NCI-H1694 treated with DMSO at 0.1 percent for 48 hours (cell line): ENCODE data around the gene C2orf72.
"Not testable (repeated sequence)": the region's sequence is repeated elsewhere in the genome, so short reads cannot be mapped to it uniquely, and the experiment has no call there.

ENCODE experiments used
- DNase-seq: peaks from one replicate; lab custom pipeline; 2025; lab: John Stamatoyannopoulos, UW

The C2orf72 gene

DNA sequence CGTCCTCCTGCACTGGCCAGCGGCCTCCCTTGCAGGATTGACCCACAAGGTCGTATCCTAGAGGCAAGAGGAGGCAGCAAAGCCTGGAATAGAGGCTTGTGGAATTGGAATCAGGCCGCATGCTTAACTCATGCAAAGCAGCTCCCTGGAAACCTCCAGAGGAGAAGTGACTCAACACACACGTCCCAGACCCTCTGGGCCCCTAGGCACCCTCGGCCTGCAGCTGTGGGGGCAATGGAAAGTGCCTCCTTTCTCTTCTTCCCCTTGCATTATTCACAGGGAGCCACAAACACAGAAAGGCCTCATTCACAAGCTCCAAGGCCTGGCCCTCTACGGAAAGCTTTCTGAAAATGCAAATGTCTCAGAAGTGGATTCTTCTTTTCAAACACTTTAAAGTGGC is 21.8 kb upstream of the C2orf72 start:
- DNase-seq, result no peak

DNA sequence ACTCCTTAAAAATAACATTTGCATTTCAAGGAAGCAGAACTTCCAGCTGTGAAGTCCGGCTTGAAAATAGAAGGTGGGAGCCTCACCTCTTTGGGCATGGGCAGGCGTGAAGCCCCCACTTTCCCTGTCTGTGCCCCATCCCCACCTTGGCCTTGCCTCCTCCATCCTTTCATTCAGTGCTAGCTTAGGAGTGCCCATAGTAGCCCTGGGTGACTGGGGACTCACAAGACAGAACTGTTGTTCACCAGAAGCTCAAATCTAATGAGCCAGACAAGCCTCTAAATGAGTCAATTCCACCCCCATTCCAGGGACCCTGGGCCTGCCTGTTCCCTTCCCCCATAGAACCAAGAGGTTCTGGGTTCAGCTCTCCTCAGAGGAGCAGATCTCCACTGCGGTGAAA is 21.4 kb upstream of the C2orf72 start:
- no peak for DNase-seq

GRCh38 chr2:231016566-231017230 is 20.6 kb upstream of the C2orf72 start:
- DNase-seq, result no peak

- no peak for DNase-seq
Observed at GRCh38 chr2:231017231-231017598, 20.1 kb upstream of the C2orf72 start.

GRCh38 chr2:231018184-231018583 is 19.1 kb upstream of the C2orf72 start:
- DNase-seq, result no peak

DNA sequence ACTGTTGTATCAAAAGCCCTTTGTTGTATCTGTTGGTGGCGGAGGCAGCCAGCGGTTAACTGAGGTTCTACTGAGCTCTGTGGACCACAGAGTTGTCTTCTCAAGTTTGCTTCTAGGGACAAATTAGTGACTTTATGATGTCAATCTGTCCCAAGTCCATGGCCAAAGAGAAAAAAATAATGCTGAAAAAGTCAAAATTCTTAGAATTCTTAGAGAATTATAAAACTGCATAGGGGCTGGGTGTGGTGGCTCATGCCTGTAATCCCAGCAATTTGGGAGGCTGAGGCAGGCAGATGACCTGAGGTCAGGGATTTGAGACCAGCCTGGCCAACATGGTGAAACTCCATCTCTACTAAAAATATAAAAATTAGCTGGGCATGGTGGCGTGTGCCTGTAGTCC is 12.3 kb upstream of the C2orf72 start:
- not testable (repeated sequence) for DNase-seq

DNA sequence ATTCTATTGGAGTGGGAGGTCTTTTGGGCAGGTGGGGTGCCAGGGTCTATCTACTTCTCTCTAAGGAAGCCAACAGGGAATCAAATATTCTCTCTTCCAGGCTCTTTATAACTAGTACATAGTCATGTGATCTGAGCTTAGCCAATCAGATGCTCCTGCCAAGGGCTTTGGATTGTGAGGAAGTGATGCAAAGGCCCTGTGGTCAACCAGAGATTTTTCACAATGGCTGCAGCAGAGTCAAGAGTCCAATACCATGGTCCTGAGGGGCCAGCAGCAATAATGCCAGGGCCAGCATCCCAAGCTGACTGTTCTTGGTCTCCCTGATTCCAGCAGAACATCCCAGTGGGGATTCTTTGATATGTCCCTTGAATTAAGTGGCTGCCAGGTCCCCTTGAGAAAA is 8.4 kb upstream of the C2orf72 start:
- no peak for DNase-seq

DNA sequence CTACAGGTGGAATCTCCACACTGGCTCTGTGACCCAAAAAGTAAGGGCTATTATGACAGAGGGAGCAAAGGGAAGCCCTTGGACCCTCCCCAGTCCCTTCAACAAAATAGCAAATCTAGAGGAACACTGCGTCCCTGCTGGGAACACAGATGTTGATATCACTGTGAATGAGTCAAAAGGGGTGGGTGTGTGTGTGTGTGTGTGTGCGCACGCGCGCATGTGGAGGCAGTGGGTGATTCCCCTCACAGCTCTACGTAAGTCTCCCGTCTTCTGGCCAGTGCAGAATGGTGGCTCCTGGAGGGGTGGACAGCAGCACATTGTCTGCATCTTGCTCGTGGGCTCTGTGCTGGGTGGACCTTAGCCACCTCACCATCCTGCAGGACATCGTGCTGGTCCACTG is 7.8 kb upstream of the C2orf72 start:
- DNase-seq, result no peak

DNA sequence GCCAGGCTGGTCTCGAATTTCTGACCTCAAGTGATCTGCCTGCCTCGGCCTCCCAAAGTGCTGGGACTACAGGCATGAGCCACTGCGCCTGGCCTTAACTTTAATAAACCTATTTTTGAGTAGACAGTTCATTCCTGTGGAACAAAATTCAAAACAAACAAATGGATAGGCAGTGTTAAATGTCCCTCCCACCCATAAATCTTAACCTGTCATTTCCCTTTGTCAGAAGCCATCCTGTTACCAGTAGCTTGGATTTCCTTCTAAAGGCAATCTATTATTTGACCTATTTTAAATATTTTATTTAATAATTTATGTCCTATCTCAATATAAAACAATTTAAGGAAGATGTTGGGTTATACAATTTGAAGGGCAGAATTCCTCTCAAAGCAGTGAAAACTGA is 6.6 kb upstream of the C2orf72 start:
- no peak for DNase-seq

GRCh38 chr2:231032575-231033140 is 4.7 kb upstream of the C2orf72 start:
- no peak for DNase-seq

DNA sequence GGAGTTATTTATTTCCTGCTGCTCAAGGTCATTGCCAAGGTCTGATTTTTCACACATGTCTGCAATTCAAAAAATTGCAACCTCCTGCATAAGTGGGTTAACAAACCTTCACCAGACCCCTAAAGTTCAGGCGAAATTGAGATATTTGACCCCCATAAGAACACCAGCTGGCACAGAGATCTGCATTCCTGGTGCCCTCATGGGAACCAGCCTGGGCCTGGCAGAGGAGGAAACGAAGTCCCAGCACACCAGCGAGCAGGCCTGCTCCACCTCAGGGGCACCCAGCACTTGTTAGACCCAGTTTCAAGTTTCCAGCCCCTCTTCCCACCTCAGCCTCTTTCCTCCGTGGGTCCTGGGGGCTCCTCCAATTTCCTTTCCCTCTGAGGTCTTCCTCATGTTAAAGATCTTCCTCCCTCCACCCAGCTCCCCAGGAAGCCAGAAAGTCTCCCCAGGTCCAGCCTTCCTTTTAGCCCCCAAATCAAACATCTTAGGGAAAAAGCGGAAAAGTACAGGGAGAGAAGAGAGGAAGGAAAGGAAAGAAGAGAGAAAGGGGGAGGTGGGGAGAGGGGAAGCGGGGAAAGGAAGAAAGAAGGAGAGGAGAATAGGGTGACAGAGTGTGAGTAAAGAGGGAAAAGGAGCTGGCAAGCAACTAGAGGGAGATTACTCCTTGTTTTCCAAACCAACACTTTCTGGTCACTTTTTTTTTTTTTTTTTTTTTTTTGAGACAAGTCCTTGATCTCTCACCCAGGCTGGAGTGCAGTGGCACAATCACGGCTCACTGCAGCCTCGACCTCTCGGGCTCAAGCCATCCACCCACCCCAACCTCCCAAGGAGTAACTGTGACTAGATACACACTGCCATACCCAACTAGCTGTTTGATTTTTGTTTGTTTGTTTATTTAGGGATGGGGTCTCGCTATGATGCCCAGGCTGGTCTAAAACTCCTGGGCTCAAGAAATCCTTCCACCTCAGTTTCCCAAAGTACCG is 3.9 kb upstream of the C2orf72 start:
- no peak for DNase-seq

DNA sequence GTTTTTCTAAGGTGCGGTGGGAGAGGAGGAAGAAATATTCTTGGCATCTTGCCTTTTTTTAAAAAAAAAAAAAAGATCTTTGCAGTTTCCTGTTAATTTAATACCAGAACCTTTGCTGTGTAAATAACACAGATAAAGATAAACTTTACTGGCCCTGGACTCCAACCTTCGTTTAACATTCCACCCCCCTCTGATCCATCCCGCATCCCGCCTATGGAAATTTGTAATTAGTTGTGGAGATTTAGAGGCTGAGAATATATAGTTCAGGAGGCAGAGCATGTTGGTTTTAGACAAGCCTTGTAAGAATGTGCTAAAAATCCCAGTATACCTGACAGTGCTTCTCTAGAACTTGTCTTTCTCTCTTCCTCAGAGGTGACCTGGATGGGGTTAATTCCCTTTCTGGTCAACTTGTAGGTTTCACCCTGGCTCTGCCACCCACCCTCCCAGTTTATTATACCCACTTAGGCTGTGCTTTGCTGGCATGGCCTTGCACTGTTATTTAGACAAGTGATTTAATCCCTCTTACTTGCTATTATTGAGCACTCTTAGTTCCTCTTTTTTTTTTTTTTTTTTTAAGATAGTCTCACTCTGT is 2.9 kb upstream of the C2orf72 start:
- no peak for DNase-seq

DNA sequence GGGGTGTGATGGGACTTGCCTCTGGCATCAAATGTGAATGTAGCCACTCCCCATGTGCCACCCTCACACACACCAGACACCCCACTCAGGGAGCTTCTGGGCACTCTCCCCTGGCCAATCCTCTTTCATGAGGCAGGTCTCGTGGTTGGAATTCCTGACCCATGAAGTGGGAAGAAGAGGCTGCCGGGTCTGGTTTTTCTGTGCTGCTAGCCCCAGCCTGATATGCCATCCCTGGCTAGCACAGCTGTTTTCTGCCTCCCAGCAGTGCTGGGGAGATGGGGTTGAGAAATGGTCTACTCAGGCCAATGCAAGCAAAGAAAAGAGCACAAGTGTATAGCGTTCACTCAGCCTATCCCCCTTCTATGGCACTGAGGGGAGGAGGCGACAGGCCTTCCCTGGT is 1.2 kb upstream of the C2orf72 start:
- DNase-seq, result no peak

DNA sequence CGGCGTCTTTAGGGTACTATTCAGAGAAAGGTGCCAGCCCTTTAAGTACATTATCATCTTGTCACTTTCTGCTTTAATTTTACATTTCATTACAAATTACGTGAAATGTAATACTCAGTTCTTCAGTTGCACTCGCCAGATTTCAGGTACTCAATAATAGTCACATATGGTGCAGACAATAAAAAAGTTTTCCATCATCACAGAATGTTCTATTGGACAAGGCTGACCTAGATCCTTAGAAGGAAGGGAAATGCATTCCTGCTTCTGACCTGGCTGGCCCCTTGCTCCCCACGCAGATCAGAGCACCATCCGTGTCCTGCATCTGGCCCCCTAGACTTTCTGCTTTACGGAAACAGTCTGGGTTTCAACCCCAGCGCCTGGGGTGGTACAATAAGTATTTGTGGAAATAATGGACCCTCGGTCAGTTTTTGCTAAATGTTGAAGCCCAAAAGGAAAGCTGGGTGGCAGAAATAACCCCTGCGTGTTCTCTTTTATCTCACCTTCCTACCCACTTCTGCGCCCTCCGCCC is 681 bp upstream of the C2orf72 start:
- DNase-seq, result no peak

DNA sequence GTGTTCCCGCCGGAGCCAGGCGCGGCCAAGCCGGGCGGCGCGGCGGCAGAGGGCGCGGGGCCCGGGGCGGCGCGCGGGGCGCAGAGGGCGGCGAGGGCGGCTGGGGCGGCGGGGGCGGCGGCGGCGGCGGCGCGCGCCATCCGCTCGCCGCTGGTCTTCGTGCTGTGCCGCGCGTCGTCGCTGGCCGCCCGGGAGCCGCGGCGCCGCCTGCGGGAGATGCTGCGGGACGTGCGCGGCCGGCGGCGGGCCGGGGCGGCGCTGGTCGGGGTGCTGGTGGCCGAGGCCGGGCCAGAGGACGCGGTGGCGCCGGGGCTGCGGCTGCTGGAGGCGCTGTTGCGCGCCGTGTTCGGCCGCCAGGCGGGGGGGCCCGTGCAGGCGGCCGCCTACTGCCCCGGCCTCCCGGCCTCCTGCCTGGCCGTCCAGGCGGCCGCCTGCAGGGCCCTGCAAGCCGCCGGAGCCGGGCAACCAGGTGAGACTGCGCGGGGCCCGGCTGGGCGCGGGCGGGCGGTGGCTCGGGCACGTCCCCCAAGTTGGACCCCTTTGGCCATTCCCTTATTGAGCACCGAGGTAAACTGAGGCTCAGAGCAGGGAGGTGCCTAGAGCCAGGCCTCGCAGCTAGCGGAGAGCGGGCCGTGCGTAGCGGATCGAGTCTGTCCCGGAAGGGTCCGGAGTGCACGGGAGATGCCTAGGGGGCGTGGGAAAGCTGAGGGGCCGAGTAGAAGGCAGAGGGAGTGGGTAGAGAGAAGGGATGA is 584 bp downstream of the C2orf72 start:
- DNase-seq, result no peak

DNA sequence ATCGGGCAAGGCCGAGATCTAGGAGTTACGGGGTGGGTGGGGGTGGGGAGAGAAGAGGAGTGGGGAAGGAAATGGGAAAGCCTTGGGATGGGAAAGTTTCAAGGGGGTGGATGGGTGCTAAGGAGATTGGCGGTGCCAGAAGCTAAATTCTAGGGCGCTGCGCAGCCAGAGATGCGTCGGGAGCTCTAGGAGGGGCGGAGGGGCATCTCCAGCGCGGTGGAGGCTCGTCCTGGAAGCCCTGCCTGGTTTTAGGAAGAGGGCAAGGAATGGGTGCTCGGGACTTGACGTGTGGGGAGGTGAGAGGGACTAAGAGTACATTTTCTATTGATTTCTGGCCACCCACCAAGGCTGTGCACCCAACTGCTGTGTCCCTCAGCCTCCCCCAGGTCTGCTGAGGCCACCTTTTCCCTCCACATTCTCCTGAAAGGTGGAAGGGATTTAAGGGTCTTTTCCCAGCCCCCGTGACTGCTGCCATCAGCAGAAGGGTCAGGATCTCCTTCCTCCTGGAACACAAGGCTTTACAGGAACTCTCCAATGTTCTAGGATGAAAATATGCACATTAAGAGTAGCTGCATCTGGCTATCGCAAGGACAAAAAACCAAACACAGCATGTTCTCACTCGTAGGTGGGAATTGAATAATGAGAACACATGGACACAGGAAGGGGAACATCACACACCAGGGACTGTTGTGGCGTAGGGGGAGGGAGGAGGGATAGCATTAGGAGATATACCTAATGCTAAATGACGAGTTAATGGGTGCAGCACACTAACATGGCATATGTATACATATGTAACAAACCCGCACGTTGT is 1.4 kb downstream of the C2orf72 start:
- no peak for DNase-seq

DNA sequence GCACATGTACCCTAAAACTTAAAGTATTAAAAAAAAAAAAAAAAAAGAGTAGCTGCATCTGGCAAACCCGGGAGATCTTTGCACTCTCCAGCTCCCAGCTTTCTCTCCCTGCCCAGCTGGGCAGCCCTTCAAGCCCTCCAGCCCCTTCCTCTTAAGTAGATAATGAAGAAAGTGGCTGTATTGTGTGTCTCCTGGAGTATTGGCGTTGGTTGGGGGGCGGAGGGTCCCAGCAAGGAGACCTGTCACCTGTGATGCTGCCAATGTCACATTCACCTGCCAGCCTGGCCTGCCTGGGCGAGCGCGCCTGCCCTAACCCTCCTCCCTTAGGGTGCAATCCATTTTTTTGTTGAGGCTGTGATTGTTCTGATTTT is 2.0 kb downstream of the C2orf72 start:
- DNase-seq, result no peak

DNA sequence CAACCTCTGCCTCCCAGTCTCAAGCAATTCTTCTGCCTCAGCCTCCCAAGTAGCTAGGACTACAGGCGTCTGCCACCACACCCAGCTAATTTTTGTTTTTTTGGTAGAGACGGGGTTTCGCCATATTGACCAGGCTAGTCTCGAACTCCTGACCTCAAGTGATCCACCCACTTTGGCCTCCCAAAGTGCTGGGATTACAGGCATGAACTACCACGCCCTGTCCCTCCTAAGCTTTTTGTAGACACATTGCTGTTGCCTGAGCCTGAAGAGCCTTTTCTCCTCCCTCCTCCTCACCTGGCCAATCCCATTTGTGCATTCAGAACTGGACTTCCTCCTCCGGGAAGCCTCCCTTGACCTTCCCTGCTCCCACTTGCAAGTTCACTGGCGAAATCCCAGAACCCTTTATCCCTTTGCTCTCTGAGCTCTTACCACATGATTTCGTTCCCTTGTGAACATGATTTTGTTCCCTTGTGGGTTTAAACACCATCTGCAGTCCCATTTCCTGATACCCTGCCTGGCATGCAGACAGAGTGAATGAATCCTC is 2.6 kb downstream of the C2orf72 start:
- DNase-seq, result no peak

DNA sequence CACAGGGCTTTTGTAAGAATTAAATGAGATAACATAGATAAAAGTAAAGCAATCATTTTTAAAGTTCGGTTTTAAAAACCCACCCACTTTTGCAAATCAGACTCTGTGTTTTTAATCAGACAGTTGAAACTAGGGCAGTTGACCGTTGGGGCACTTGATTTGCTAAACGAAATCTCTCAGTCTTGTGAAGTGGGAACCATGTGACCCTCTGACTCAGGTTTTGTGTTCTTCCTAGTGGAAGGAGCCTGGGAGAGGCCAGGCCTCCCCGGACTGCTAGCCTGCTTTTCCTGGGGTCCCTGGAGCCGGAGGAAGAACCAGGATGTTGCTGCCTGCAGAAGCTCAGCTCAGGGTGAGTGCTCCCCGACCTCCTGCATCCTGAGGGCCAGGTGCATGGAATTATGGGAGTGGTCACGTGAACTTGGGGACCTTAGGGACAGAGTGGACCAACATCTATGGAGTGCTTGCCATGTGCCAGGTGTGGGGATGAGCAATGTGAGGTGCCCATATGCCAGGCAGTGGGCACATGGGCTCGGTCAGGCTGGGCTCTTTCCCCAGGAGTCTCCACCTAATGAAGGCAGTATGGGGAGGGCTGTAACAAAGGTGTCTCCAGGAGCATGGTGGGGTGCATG is 3.9 kb downstream of the C2orf72 start:
- DNase-seq, result no peak

GRCh38 chr2:231043796-231044195 is 6.5 kb downstream of the C2orf72 start:
- DNase-seq, result no peak
